ENCODE data around the gene ZNF177.
A peak's percentile ranks its signal among the peaks of the same experiment; 100 is the strongest.
"Not testable (repeated sequence)": the region's sequence is repeated elsewhere in the genome, so short reads cannot be mapped to it uniquely, and the experiment has no call there.

The ZNF177 gene

GRCh38 chr19:9362905-9363304, at the start of gene ZNF177:
ZNF177 (plus strand) TSS chr19:9363013; CDS start chr19:9378312, 15,299 bp downstream.
- no peak for DNase-seq (ENCODE audit: low read depth)

- DNase-seq (ENCODE audit: low read depth), result no peak
Measured at GRCh38 chr19:9313756-9314155, 49.1 kb upstream of the ZNF177 start.

- DNase-seq (ENCODE audit: low read depth), result no peak
Measured at GRCh38 chr19:9321338-9321737, 41.5 kb upstream of the ZNF177 start.

DNA sequence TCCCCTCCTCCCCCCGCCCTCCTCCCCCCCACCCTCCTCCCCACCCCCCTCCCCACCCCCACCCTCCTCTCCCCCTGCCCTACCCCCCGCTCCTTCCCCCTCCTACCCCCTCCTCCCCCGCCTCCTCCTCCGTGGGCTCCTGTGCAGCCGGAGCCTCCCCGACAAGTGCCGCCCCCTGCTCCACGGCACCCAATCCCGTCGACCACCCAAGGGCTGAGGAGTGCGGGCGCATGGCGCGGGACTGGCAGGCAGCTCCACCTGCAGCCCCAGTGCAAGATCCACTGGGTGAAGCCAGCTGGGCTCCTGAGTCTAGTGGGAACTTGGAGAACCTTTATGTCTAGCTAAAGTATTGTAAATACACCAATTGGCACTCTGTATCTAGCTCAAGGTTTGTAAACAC, 41.1 kb upstream of the ZNF177 start:
- not testable (repeated sequence) for DNase-seq (ENCODE audit: low read depth)

DNA sequence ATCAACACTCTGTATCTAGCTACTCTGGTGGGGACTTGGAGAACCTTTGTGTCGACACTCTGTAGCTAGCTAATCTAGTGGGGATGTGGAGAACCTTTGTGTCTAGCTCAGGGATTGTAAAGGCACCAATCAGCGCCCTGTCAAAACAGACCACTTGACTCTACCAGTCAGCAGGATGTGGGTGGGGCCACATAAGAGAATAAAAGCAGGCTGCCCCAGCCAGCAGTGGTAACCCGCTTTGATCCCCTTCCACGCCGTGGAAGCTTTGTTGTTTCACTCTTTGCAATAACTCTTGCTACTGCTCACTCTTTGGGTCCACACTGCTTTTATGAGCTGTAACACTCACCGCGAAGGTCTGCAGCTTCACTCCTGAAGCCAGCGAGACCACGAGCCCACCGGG, 40.6 kb upstream of the ZNF177 start:
- DNase-seq (ENCODE audit: low read depth), result not testable (repeated sequence)

DNA sequence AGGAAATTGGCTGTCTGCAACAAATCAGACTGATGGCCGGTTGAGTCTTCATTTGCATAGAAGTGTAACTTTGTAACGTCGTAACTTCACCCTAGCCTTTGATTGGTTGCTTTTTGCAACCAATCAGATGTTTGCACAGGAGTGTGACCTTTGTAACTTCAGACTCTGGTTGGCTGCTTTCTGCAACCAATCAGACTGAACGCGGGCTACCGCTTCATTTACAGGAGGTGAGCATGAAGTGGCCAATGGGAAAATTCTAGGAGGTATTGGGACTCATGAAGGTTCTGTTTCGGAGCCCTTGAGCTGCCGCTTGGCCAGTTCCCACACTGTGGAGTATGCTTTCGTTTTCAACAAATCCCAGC, 39.3 kb upstream of the ZNF177 start:
- DNase-seq (ENCODE audit: low read depth), result no peak

- peak; percentile 98 for DNase-seq (ENCODE audit: low read depth)
Measured at GRCh38 chr19:9323919-9324583, 38.8 kb upstream of the ZNF177 start, which contains the start of gene ZNF559. ZNF559 (plus strand) TSS chr19:9324179; CDS start chr19:9338550, 14,371 bp downstream.

DNA sequence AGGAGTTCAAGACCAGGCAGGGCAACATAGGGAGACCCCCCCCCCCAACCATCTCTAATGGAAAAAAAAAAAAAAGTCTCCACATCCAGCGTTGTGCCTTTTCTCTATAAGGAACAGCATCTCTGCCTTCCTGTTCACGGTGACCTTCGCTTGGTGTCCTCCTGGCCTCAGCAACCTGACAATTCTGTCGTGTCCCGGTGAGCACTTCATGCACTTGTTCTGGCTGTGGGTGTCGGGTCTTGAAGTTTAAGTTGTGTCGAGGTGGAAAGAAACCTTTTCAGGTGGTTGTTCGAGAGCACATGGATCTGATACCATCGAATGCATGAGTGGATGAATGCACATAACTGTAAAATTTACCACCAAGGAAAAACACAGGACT, 38.2 kb upstream of the ZNF177 start:
- no peak for DNase-seq (ENCODE audit: low read depth)

DNA sequence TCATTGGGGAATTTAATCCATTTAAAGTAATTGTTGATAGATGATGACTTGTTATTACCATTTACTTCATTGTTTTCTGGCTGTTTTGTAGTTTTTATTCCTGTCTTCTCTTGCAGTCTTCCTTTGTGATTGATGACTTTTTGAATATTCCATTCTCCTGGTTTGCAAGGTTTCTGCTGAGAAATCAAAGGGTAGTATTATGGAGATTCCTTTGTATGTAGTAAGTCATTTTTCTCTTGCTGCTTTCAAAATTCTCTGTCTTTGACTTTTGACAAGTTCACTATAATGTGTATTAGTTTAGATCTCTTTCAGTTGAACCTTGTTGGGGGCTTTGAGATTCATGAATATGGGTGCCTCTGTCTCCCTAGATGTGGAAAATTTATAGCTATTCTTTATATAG, 32.8 kb upstream of the ZNF177 start:
- DNase-seq (ENCODE audit: low read depth), result no peak

DNA sequence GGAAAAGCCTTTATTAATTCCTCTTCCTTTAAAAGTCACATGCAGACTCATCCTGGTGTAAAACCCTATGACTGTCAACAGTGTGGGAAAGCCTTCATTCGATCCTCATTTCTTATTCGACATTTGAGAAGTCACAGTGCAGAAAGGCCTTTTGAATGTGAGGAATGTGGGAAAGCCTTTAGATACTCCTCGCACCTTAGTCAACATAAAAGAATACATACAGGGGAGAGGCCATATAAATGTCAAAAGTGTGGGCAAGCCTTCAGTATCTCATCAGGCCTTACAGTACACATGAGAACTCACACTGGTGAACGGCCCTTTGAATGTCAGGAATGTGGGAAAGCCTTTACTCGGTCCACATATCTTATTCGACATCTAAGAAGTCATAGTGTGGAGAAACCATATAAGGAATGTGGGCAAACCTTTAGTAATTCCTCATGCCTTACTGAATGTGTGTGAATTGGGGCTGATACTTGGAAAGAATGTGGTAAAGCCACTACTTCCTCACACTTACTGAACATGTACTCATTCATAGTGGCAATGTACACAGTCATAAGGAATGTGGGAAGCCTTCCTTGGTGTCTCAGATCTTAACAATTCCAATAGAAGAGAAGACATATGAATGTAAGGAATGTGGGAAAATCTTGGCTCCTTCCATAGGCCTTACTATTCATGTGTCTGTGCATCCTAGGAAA, 20.1 kb upstream of the ZNF177 start:
- no peak for DNase-seq (ENCODE audit: low read depth)

DNA sequence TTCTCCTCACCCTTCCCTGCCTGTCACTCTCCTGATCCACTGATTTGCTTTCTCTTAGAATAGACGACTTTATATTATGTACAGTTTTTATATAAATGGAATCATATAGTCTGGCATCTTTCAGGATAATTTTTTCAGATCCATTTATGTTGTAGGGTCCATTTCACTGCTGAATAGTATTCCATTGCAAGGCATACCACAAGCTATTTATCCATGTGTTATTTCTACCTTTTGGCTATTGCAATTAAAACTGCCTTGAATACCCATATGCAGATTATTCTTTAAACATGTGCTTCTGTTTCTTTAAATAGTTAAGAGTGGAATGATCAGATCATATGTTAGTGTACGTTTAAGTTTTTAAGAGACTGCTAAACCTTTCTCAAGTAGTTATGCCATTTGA, 17.8 kb upstream of the ZNF177 start:
- DNase-seq (ENCODE audit: low read depth), result no peak

DNA sequence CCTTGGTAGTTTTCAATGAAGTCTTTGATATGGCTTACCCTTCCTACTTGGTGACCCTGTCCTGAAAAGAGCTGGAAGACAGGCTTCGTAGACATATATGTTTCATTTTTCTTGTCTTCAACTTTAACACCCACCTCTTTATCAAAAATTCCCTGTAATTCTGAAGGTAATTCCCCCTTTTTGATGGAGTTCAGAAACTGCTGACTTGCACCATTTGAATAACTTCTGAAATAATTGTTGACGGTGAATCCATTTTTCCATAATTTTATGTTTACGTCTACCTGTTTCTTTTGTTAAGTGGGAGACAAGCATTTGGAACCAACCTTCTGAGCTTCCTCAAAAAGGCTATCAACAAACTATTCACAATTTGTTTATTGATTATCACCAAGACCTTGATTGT, 14.6 kb upstream of the ZNF177 start:
- DNase-seq (ENCODE audit: low read depth), result no peak

DNA sequence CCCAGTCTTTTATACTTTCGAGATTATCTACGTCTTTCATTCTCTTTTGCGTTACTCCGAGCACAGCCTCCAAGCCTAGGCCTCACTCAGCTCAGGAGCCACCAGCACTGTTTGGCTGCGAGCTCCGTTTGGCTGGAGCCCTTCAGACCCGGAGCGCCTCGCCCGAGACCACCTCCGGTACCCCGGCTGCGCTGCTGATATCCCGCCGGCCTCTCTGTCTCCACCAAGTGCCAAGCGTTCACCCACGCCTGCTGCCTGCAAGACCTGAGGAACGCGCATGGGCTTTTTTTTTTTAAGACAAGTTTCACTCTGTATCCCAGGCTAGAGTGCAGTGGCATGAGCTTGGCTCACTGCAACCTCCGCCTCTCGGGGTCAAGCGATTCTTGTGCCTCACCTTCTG, 14.1 kb upstream of the ZNF177 start:
- no peak for DNase-seq (ENCODE audit: low read depth)

DNA sequence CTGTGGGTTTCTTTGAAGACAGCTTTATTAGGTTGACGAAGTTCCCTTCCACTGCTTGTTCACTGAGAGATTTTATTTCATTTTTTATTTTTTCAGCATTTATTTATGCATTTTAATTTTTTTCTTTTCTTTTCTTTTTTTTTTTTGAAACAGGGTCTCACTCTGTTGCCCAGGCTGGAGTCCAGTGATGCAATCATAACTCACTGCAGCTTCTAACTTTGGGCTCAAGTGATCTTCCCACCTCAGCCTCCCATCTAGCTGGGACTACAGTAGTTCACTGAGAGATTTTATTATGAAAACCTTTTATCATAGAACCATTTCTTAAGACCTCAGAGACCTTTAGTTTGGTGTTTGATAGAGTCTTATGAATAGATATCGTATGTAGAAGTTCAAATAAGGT, 10.3 kb upstream of the ZNF177 start:
- no peak for DNase-seq (ENCODE audit: low read depth)

GRCh38 chr19:9353011-9353410, 9.8 kb upstream of the ZNF177 start:
- DNase-seq (ENCODE audit: low read depth), result no peak

DNA sequence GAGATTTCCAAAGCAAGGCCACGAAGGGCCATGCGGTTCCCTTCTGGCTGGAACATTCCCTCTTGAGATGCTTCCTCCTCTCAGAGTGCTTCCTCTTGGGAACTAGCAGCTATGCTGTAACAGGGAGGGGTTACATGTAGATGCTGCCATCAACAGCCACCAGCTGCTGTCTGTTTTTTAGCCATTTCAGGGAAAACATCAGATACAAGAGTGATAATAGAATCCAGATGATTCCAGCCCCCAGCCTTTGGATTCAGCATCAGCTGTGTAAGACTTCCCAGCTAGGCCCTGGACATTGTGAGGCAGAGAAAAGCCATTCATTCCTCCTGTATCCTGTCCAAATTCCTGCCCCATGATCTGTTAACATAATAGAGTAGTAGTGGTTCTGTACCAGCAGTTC, 8.2 kb upstream of the ZNF177 start:
- DNase-seq (ENCODE audit: low read depth), result no peak

- DNase-seq (ENCODE audit: low read depth), result no peak
Measured at GRCh38 chr19:9370738-9371619, 8.2 kb downstream of the ZNF177 start.

- DNase-seq (ENCODE audit: low read depth), result no peak
Measured at GRCh38 chr19:9381361-9381785, 18.6 kb downstream of the ZNF177 start.

GRCh38 chr19:9406798-9407352, 44.1 kb downstream of the ZNF177 start:
- DNase-seq (ENCODE audit: low read depth), result peak; percentile 25

DNA sequence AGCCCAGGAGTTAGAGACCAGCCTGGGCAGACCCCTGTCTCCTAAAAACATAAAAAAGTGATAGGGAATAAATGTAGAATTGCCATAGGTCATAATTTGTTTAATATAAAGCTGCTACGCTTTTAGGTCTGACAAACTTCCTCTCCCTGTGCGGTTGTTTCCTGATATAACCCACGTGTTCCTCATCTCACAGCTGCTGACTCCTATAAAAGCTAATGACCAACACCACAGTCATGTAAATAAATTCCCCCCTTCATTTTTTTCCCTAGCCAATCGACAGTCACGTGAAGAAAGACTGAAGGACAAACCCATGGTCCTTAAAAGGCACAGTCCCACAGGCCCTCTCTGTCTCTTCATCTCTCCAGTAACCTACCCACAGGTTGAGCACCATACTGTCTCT, 45.0 kb downstream of the ZNF177 start:
- DNase-seq (ENCODE audit: low read depth), result no peak

GRCh38 chr19:9413240-9413954, 50.6 kb downstream of the ZNF177 start:
- DNase-seq (ENCODE audit: low read depth), result no peak

DNA sequence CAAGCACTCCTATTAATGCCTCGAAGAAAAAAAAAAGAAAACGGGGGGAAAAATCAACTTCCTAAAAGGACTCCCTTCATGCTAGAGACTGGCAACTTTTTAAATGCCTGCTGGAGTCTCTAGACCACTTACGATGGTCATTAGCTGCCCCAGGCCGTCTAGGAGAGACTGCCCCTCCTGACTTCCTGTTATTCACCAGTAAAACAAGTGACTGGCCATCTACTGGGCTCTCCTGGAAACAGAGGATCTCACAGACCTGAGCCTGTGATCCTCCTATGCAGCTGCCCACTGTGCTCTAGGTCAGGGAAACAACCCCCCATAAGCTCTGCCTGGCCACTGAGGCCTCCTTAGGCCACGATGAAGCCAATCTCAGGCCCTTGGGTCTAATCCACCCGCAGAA, 65.1 kb downstream of the ZNF177 start:
- no peak for DNase-seq (ENCODE audit: low read depth)

Data from stimulated activated CD8-positive, alpha-beta memory T cell treated with anti-CD3 and anti-CD28 coated beads, Interleukin-15, amount 100 ng/mL, for 24 hours (primary cell).